ENCODE measurements around the gene PKN2. TPM values are rescaled to one million over a fixed set of nuclear protein-coding genes. Genes with fewer than 3 reads are reported as not detected.

The PKN2 gene
- total and polyA plus RNA-seq, 2 experiments from 2014 or later, result 14.6 to 29.4 TPM

GRCh38 chr1:88634538-88634937 lies 49.5 kb upstream of the PKN2 start (continued):
- TF ChIP-seq NANOG (IDR thresholded peaks at IDR 0.05; ENCODE audit: borderline replicate concordance) (no peak), CREB1 (CRISPR knock-in tag; IDR thresholded peaks at IDR 0.05; ENCODE audit: low read depth) (no peak)

- TF ChIP-seq ZNF114 (CRISPR knock-in tag; IDR thresholded peaks at IDR 0.05) (no peak), ZNF331 (CRISPR knock-in tag; IDR thresholded peaks at IDR 0.05; ENCODE audit: low read depth) (no peak), NANOG (IDR thresholded peaks at IDR 0.05; ENCODE audit: borderline replicate concordance) (no peak), STAT1 (IDR thresholded peaks at IDR 0.05; ENCODE audit: unreplicated experiment) (no peak), EZH2 (IDR thresholded peaks at IDR 0.05; ENCODE audit: low read depth, unreplicated experiment) (no peak), CTCF (conservative IDR thresholded peaks at IDR 0.05; ENCODE audit: low read depth in 2 of 2) (no peak), EZH2phosphoT487 (IDR thresholded peaks at IDR 0.05; ENCODE audit: unreplicated experiment) (no peak)
- Mint-ChIP-seq H3K4me3 (no peak overlapping the region), H3K27ac (no peak overlapping the region), H3K9me3 (no peaks in the 10 kb centered on the region; the same call in 2 of the 3 replicates), H3K27me3 (ENCODE audit: insufficient read depth, low read depth, poor library complexity) (peaks cover 5% of the 10 kb centered on the region), H3K36me3 (ENCODE audit: low read depth) (no peaks in the 10 kb centered on the region), H3K4me1 (no peaks in the 10 kb centered on the region)
- no peaks in the 10 kb centered on the region for H3K36me3 ChIP-seq (ENCODE audit: insufficient read depth)
- no peaks in the 10 kb centered on the region for H3K79me2 ChIP-seq (replicated peaks; ENCODE audit: insufficient read depth)
- H3K9me2 ChIP-seq (ENCODE audit: insufficient read depth), result peaks cover 7% of the 10 kb centered on the region; the same call in 1 of the 2 replicates
- H3K4me1 ChIP-seq (ENCODE audit: insufficient read depth), result no peaks in the 10 kb centered on the region
- no peak overlapping the region for H3K4me2 ChIP-seq
- H3K27ac ChIP-seq (ENCODE audit: low read depth), result no peak overlapping the region
- H3K4me3 ChIP-seq, result no peak overlapping the region
- H3F3A ChIP-seq (replicated peaks; ENCODE audit: low read depth), result no peaks in the 10 kb centered on the region
- ATAC-seq (no peak), DNase-seq (ENCODE audit: low spot score) (no peak)
- no peaks in the 10 kb centered on the region for H3K27me3 ChIP-seq (ENCODE audit: insufficient read depth)
- no peak overlapping the region; the same call in 1 of the 2 replicates for H2AFZ ChIP-seq
- H4K20me1 ChIP-seq (replicated peaks; ENCODE audit: insufficient read depth), result no peaks in the 10 kb centered on the region
Observed at GRCh38 chr1:88640060-88640459, 44.0 kb upstream of the PKN2 start.

- no peak for ATAC-seq
- H3K4me3 ChIP-seq, result no peak overlapping the region
- H3K4me1 ChIP-seq (ENCODE audit: insufficient read depth), result peaks cover 31% of the 10 kb centered on the region
- H4K20me1 ChIP-seq (replicated peaks; ENCODE audit: insufficient read depth), result no peaks in the 10 kb centered on the region
- Mint-ChIP-seq H3K4me1 (peaks cover 37% of the 10 kb centered on the region), H3K27me3 (ENCODE audit: insufficient read depth, low read depth, poor library complexity) (peaks cover 1% of the 10 kb centered on the region), H3K4me3 (no peak overlapping the region), H3K9me3 (no peaks in the 10 kb centered on the region), H3K36me3 (ENCODE audit: low read depth) (no peaks in the 10 kb centered on the region), H3K27ac (no peak overlapping the region)
- 0 out of 2 replicates have a peak, but pooled peaks cover 3% of the 10 kb centered on the region for H3K9me2 ChIP-seq (ENCODE audit: insufficient read depth)
- H3F3A ChIP-seq (replicated peaks; ENCODE audit: low read depth), result no peaks in the 10 kb centered on the region
- H3K36me3 ChIP-seq (ENCODE audit: insufficient read depth), result no peaks in the 10 kb centered on the region
- H3K27me3 ChIP-seq (ENCODE audit: insufficient read depth), result no peaks in the 10 kb centered on the region
- H3K79me2 ChIP-seq (replicated peaks; ENCODE audit: insufficient read depth), result no peaks in the 10 kb centered on the region
- no peak overlapping the region for H3K27ac ChIP-seq (ENCODE audit: low read depth)
- TF ChIP-seq NANOG (IDR thresholded peaks at IDR 0.05; ENCODE audit: borderline replicate concordance) (no peak), CREB1 (CRISPR knock-in tag; IDR thresholded peaks at IDR 0.05; ENCODE audit: low read depth) (no peak), ZNF462 (CRISPR knock-in tag; IDR thresholded peaks at IDR 0.05) (no peak), ZNF114 (CRISPR knock-in tag; IDR thresholded peaks at IDR 0.05) (no peak)
- no peak overlapping the region for H3K4me2 ChIP-seq
- H2AFZ ChIP-seq, result no peak overlapping the region
- DNase-seq (ENCODE audit: low spot score), result no peak
Observed at GRCh38 chr1:88645886-88646285, 38.2 kb upstream of the PKN2 start.

Measured in GM23338 (cell line).